ENCODE measurements around the gene TLE3. TPM values are rescaled to one million over a fixed set of nuclear protein-coding genes. Genes with fewer than 3 reads are reported as not detected.

Gene TLE3
- total RNA-seq, 1 experiment from 2014 or later: 98.2 TPM

GRCh38 chr15:70142322-70143191 is 44.8 kb upstream of the TLE3 start:
- Histone ChIP-seq H2BK15ac (ENCODE audit: low read depth, low read length) (no peak overlapping the region), H4K8ac (replicated peaks; ENCODE audit: insufficient read length, low read depth, low read length) (no peak overlapping the region), H2BK12ac (ENCODE audit: insufficient read length, low read depth, low read length) (no peak overlapping the region), H4K91ac (ENCODE audit: insufficient read length, low read depth, low read length) (no peak overlapping the region), H3K4me1 (ENCODE audit: insufficient read depth, low read length) (peaks cover 7% of the 10 kb centered on the region; the same call in 1 of the 2 replicates), H3K27me3 (ENCODE audit: insufficient read depth, low read length) (no peaks in the 10 kb centered on the region), H3K4me2 (ENCODE audit: insufficient read depth, insufficient read length, low read length) (no peak overlapping the region), H3K23me2 (ENCODE audit: insufficient read length, low read depth, low read length, poor library complexity, severe bottlenecking) (no peaks in the 10 kb centered on the region), H2BK120ac (ENCODE audit: low read depth, low read length, poor library complexity, severe bottlenecking) (no peak overlapping the region), H3K56ac (ENCODE audit: insufficient read length, low read depth, low read length) (no peak overlapping the region), H4K5ac (ENCODE audit: insufficient read length, low read depth, low read length) (no peak overlapping the region), H3T11ph (ENCODE audit: low read length) (no peak overlapping the region), H2AK5ac (ENCODE audit: insufficient read length, low read length) (no peak overlapping the region), H2BK20ac (ENCODE audit: low read depth, low read length, poor library complexity, severe bottlenecking) (no peak overlapping the region), H2BK5ac (ENCODE audit: insufficient read length, low read length) (no peak overlapping the region), H3K18ac (ENCODE audit: insufficient read length, low read depth, low read length) (no peak overlapping the region), H3K79me2 (ENCODE audit: insufficient read depth, low read length) (0 out of 2 replicates have a peak, but pooled peaks cover 2% of the 10 kb centered on the region), H3K4ac (ENCODE audit: low read depth, low read length) (no peak overlapping the region), H4K20me1 (ENCODE audit: control insufficient read depth, insufficient read depth, insufficient read length) (no peaks in the 10 kb centered on the region), H3K9ac (ENCODE audit: extremely low read depth, insufficient read length, low read length) (no peak overlapping the region), H2AFZ (ENCODE audit: low read length) (no peak overlapping the region), H3K9me3 (ENCODE audit: control insufficient read depth, low read depth, low read length) (no peaks in the 10 kb centered on the region), H3K23ac (ENCODE audit: insufficient read length, low read depth, low read length) (no peak overlapping the region), H3K79me1 (ENCODE audit: insufficient read depth, low read depth, low read length, poor library complexity, severe bottlenecking) (no peaks in the 10 kb centered on the region), H3K27ac (ENCODE audit: insufficient read length, low read depth, low read length) (no peak overlapping the region), H3K14ac (ENCODE audit: insufficient read depth, low read length) (no peak overlapping the region; the same call in 1 of the 2 replicates)
- H3K4me1 Mint-ChIP-seq: peaks cover 52 to 62% of the 10 kb centered on the region in 2 experiments
- TF ChIP-seq, protein P1, sequence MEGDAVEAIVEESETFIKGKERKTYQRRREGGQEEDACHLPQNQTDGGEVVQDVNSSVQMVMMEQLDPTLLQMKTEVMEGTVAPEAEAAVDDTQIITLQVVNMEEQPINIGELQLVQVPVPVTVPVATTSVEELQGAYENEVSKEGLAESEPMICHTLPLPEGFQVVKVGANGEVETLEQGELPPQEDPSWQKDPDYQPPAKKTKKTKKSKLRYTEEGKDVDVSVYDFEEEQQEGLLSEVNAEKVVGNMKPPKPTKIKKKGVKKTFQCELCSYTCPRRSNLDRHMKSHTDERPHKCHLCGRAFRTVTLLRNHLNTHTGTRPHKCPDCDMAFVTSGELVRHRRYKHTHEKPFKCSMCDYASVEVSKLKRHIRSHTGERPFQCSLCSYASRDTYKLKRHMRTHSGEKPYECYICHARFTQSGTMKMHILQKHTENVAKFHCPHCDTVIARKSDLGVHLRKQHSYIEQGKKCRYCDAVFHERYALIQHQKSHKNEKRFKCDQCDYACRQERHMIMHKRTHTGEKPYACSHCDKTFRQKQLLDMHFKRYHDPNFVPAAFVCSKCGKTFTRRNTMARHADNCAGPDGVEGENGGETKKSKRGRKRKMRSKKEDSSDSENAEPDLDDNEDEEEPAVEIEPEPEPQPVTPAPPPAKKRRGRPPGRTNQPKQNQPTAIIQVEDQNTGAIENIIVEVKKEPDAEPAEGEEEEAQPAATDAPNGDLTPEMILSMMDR (conservative IDR thresholded peaks at IDR 0.05): no peak
- H3K27ac Mint-ChIP-seq: peak overlapping the region in 1 of 3 experiments; percentile 30; a peak in 2 of 7 replicates
- H3K27me3 Mint-ChIP-seq (ENCODE audit: low read depth): peaks cover 47% of the 10 kb centered on the region
- H3K36me3 Mint-ChIP-seq (ENCODE audit: insufficient read depth in 1 of 3, low read depth in 3 of 3): no peaks in the 10 kb centered on the region; a peak in 1 of 7 replicates
- peaks cover 0 to 3% of the 10 kb centered on the region in 2 experiments; a peak in 1 of 5 replicates for H3K9me3 Mint-ChIP-seq
- H3K4me3 Mint-ChIP-seq: no peak overlapping the region
- DNase-seq: no peak
- no CpG with 5 or more reads among the region's 24 CpGs for WGBS (ENCODE audit: extremely low coverage, insufficient read length, low lambda C conversion rate)

All from H9 (cell line).